HG03103 (cell line): ENCODE measurements around the gene FLII.
"Not testable (repeated sequence)": the region's sequence is repeated elsewhere in the genome, so short reads cannot be mapped to it uniquely, and the experiment has no call there.

Experiments
- ATAC-seq: cut with Tn5 transposase; IDR thresholded peaks from one replicate; pipeline ENCODE4 v1.9.1; 2021; ENCODE audit warnings: low read depth; ENCODE audit not compliant: unreplicated experiment

The FLII gene

GRCh38 chr17:18258356-18259038 lies at the start of gene FLII:
TSS of gene FLII (minus strand) at chr17:18258738. CDS start at chr17:18258690, 48 bp downstream.
- ATAC-seq = no peak

- not testable (repeated sequence) for ATAC-seq
Measured at GRCh38 chr17:18303206-18303605, 44.7 kb upstream of the FLII start.

GRCh38 chr17:18300725-18301480 lies 42.4 kb upstream of the FLII start:
- no peak for ATAC-seq

GRCh38 chr17:18298061-18298460 lies 39.5 kb upstream of the FLII start:
- ATAC-seq = not testable (repeated sequence)

- no peak for ATAC-seq
Measured at GRCh38 chr17:18291718-18292540, 33.4 kb upstream of the FLII start.

- ATAC-seq = no peak
Measured at GRCh38 chr17:18285296-18285695, 26.8 kb upstream of the FLII start.

- ATAC-seq = no peak
Measured at GRCh38 chr17:18281788-18282187, 23.2 kb upstream of the FLII start.

- ATAC-seq = no peak
Measured at GRCh38 chr17:18280766-18281371, 22.3 kb upstream of the FLII start.

- ATAC-seq = no peak
Measured at GRCh38 chr17:18280249-18280648, 21.7 kb upstream of the FLII start.

- ATAC-seq = no peak
Measured at GRCh38 chr17:18278867-18279266, 20.3 kb upstream of the FLII start.

GRCh38 chr17:18277076-18277475 lies 18.5 kb upstream of the FLII start:
- no peak for ATAC-seq

- no peak for ATAC-seq
Measured at GRCh38 chr17:18270046-18270931, 11.8 kb upstream of the FLII start.

GRCh38 chr17:18267927-18268711 lies 9.6 kb upstream of the FLII start:
- ATAC-seq = no peak

GRCh38 chr17:18267366-18267765 lies 8.8 kb upstream of the FLII start:
- no peak for ATAC-seq

- ATAC-seq = no peak
Measured at GRCh38 chr17:18263885-18264682, 5.5 kb upstream of the FLII start.

GRCh38 chr17:18262641-18263040 lies 4.1 kb upstream of the FLII start:
- no peak for ATAC-seq

GRCh38 chr17:18262111-18262510 lies 3.6 kb upstream of the FLII start:
- ATAC-seq = no peak

- no peak for ATAC-seq
Measured at GRCh38 chr17:18261659-18262058, 3.1 kb upstream of the FLII start.
